NCI-H1930 (cell line): ENCODE measurements around the gene NR2F6.
"Not testable (repeated sequence)": the region's sequence is repeated elsewhere in the genome, so short reads cannot be mapped to it uniquely, and the experiment has no call there.

Source experiments
- DNase-seq, 2 experiments: peaks; one replicate each; lab custom pipeline; 2025; lab: John Stamatoyannopoulos, UW

The NR2F6 gene

GRCh38 chr19:17210296-17210695 lies 35.4 kb downstream of the NR2F6 start:
- no peak for DNase-seq

GRCh38 chr19:17209126-17210036 lies 36.3 kb downstream of the NR2F6 start:
- DNase-seq, result no peak

- no peak for DNase-seq
Observed at GRCh38 chr19:17206736-17207581, 38.8 kb downstream of the NR2F6 start.

GRCh38 chr19:17205237-17206140 lies 40.2 kb downstream of the NR2F6 start:
- DNase-seq, result no peak

- no peak for DNase-seq
Observed at GRCh38 chr19:17202713-17203112, 43.0 kb downstream of the NR2F6 start.

GRCh38 chr19:17202249-17202648 lies 43.5 kb downstream of the NR2F6 start:
- no peak for DNase-seq

GRCh38 chr19:17200408-17201079 lies 45.2 kb downstream of the NR2F6 start:
- DNase-seq, result no peak

GRCh38 chr19:17197666-17198065 lies 48.1 kb downstream of the NR2F6 start:
- DNase-seq, result no peak

- DNase-seq, result no peak
Observed at GRCh38 chr19:17196610-17197009, 49.1 kb downstream of the NR2F6 start.

GRCh38 chr19:17195106-17195505 lies 50.6 kb downstream of the NR2F6 start:
- DNase-seq, result no peak

- DNase-seq, result no peak
Observed at GRCh38 chr19:17194608-17195007, 51.1 kb downstream of the NR2F6 start.

- DNase-seq, result no peak
Observed at GRCh38 chr19:17192751-17193150, 53.0 kb downstream of the NR2F6 start.

- not testable (repeated sequence) for DNase-seq
Observed at GRCh38 chr19:17191736-17192135, 54.0 kb downstream of the NR2F6 start.

GRCh38 chr19:17185590-17185989 lies 60.1 kb downstream of the NR2F6 start:
- DNase-seq, result no peak

- no peak for DNase-seq
Observed at GRCh38 chr19:17184371-17184841, 61.3 kb downstream of the NR2F6 start.

- DNase-seq, result no peak
Observed at GRCh38 chr19:17183858-17184321, 61.8 kb downstream of the NR2F6 start.

GRCh38 chr19:17183271-17183761 lies 62.4 kb downstream of the NR2F6 start:
- DNase-seq, result no peak
